Left lung (tissue), 10 donors: ENCODE measurements around the gene MN1. TPM values are rescaled to one million over a fixed set of nuclear protein-coding genes. Genes with fewer than 3 reads are reported as not detected.
A peak's percentile ranks its signal among the peaks of the same experiment; 100 is the strongest.

Source experiments
- ATAC-seq: fragments of 200-7000 bp; cut with Tn5 transposase; one replicate; pipeline ENCODE4 v1.9.1; 2020; ENCODE audit warnings: moderate library complexity
- DNase-seq, 4 donors: peaks; one replicate each; pipeline ENCODE4 v3.0.0-alpha.2; 2013 to 2020
- H3K27ac ChIP-seq, 2 donors: fragments of 200-600 bp; sonication (generic) in 1 of 2; one replicate each; pipeline versions ENCODE4 v1.5.0 to v1.8.0; 2020 to 2021
- H3K27me3 ChIP-seq, 2 donors: fragments of 200-600 bp; sonication (generic) in 1 of 2; one replicate each; pipeline versions ENCODE4 v1.5.0 to v1.8.0; 2020 to 2021
- H3K36me3 ChIP-seq, 2 donors: fragments of 200-600 bp; sonication (generic) in 1 of 2; one replicate each; pipeline versions ENCODE4 v1.5.0 to v1.8.0; 2020 to 2021
- H3K4me1 ChIP-seq, 2 donors: fragments of 200-600 bp; one replicate each; pipeline ENCODE4 v1.8.0; 2021
- H3K4me3 ChIP-seq, 2 donors: fragments of 200-600 bp; sonication (generic) in 1 of 2; one replicate each; pipeline versions ENCODE4 v1.5.0 to v1.8.0; 2020 to 2021; ENCODE audit warnings: mild to moderate bottlenecking in 1 of 2
- H3K9me3 ChIP-seq, 2 donors: fragments of 200-600 bp; sonication (generic) in 1 of 2; one replicate each; pipeline versions ENCODE4 v1.5.0 to v1.8.0; 2020 to 2021
- CTCF ChIP-seq, 2 donors: fragments of 200-600 bp; sonication (generic) in 1 of 2; IDR thresholded peaks; one replicate each; pipeline versions ENCODE4 v1.5.0 to v1.8.0; 2021; ENCODE audit warnings: antibody characterized with exemption in 2 of 2
- intact Hi-C, 2 donors: fragments of 100-400 bp; cut with DNase I; formaldehyde crosslinking; loops; one replicate each; pipeline versions ENCODE4 v1.11.2 to v1.14.2; 2022
- polyA plus RNA-seq, 6 donors: library from polyadenylated mRNA; unstranded; fragments of 120-200 nt; gene quantifications; one replicate each; pipeline ENCODE4 v1.2.1, GENCODE V29; 2013; ENCODE audit not compliant: insufficient read length in 6 of 6
- total RNA-seq, 2 donors: library from RNA; stranded (reverse); fragmentation: NEBNext Ultra II Directional; extraction: Animal tissue kit (Norgen Biotek cat#: 25700); gene quantifications; one replicate each; pipeline ENCODE4 v1.2.1, GENCODE V29; 2021
- donor health status: DM: no; HTN: yes; CAD: no.
- donor health status: DM: no; HTN: no; CAD: no.

The MN1 gene
- total and polyA plus RNA-seq, 8 donors = 1.9 to 7.4 (median 3.3) TPM

DNA sequence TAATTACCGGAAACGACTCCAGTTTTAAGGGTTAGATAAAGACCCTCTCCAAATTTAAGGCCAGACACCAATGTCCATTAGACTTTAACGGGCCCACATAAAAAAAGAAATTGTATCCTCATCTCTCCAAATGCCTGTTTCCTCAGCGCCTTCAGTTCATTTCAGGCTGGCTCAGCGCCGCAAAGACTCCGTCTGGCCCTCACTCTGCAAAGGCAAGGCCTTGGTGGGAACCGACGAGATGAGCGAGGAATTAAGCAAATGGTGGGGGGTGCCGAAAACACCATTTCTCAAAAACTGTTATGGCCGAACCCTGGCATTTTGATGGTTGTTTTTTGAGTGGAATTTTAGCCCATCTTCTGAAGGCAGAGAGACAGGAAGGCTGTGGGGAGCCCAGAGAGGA lies 15.7 kb downstream of the MN1 start:
- no peak overlapping the region for H3K4me3 ChIP-seq
- no peaks in the 10 kb centered on the region for H3K36me3 ChIP-seq
- peaks cover 0 to 2% of the 10 kb centered on the region in 2 donors for H3K9me3 ChIP-seq
- ATAC-seq = no peak
- no peak for TF ChIP-seq CTCF (IDR thresholded peaks at IDR 0.05)
- intact Hi-C loops = no loop called here
- DNase-seq = no peak
- no peaks in the 10 kb centered on the region for H3K4me1 ChIP-seq
- peaks cover 0 to 8% of the 10 kb centered on the region in 2 donors for H3K27me3 ChIP-seq
- H3K27ac ChIP-seq = no peak overlapping the region

GRCh38 chr22:27784120-27784475 lies 17.5 kb downstream of the MN1 start:
- Histone ChIP-seq H3K36me3 (no peaks in the 10 kb centered on the region), H3K27ac (no peak overlapping the region), H3K4me1 (peaks cover 0 to 8% of the 10 kb centered on the region in 2 donors), H3K27me3 (peaks cover 0 to 8% of the 10 kb centered on the region in 2 donors), H3K4me3 (no peak overlapping the region), H3K9me3 (peaks cover 0 to 3% of the 10 kb centered on the region in 2 donors)
- TF ChIP-seq CTCF (IDR thresholded peaks at IDR 0.05) = no peak
- DNase-seq (no peak), ATAC-seq (no peak)
- intact Hi-C loops = no loop called here

DNA sequence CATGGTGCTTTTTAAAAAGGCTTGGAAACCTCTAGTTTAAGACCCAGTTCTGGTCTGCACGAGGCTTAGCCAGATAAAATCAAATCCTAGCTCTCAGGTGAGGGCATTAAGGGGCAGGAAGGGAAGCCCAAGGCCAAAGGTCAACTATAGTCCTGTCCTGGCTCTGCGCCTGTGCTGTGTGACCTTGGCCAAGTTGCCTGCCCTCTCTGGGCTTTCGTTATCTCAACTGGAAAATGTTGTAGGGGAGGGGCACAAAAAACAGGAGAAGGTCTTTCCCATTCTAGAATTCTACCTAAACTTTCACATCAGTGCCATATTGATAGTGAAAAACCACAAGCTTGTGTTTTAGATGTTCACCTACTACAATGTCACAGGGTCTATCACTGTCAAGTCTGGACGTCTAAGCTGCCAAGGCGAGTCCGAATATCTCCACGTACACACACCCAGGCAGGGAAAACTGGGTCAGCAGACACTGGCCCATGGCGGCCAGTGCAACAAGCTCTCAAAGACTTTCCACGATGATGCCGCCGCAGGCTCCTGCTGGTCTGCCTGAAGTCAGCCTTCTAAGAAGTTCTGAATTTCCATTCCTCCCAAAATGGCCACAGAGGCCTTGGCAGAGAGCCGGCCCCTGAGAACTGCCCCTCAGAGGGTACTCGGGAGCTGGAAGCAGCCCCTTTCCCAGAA lies 18.0 kb downstream of the MN1 start:
- H3K4me1 ChIP-seq = peaks cover 0 to 12% of the 10 kb centered on the region in 2 donors
- peaks cover 0 to 8% of the 10 kb centered on the region in 2 donors for H3K27me3 ChIP-seq
- ATAC-seq (no peak), DNase-seq (no peak)
- no peaks in the 10 kb centered on the region for H3K36me3 ChIP-seq
- no peak overlapping the region for H3K27ac ChIP-seq
- intact Hi-C loops = no loop called here
- TF ChIP-seq CTCF (IDR thresholded peaks at IDR 0.05) = no peak
- peaks cover 0 to 3% of the 10 kb centered on the region in 2 donors for H3K9me3 ChIP-seq
- H3K4me3 ChIP-seq = no peak overlapping the region

DNA sequence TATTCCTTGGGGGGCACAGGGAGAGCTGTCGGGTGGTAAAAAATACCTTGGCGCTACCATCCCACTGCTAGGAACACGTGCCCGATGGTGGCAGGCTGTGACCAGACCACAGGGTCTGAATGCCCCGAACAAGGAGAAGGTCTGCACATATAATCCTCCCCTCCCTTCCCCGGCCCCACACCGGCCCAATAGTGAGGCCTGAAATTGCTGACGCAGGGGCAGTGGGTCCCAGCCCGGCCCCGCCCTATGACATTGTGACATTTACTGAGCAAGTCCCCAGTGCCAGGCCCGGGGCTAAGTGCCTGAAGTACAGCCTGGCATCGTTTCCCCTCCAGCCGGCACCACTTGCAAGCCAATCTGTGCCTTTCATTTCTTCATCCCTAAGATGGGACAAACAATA lies 19.5 kb downstream of the MN1 start:
- Histone ChIP-seq H3K27ac (no peak overlapping the region), H3K4me3 (no peak overlapping the region), H3K27me3 (peaks cover 0 to 9% of the 10 kb centered on the region in 2 donors), H3K4me1 (peaks cover 0 to 12% of the 10 kb centered on the region in 2 donors), H3K9me3 (peaks cover 0 to 3% of the 10 kb centered on the region in 2 donors), H3K36me3 (no peaks in the 10 kb centered on the region)
- ATAC-seq (no peak), DNase-seq (no peak)
- TF ChIP-seq CTCF (IDR thresholded peaks at IDR 0.05) = no peak
- intact Hi-C loops = no loop called here

DNA sequence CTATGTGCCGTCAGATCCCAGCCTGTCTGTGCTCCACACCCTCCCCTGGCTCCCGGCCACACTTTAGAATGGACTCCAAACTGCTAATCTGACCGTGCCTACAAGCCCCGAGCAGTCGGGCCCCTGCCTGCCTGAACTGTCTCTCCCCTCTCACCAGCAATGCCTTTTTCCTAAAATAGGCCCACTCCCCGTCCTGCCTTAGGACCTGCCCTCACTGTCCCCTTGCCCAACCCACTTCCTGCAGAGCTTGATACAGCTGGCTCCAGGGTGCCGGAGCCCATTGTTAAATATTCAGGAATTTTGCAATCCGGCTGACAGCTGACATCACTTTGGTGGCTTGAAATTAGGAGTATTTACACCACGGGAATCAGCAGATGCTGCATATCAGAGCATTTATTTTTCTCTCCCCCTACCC lies 21.4 kb downstream of the MN1 start:
- ATAC-seq (no peak), DNase-seq (no peak)
- Histone ChIP-seq H3K36me3 (no peaks in the 10 kb centered on the region), H3K27ac (peak overlapping the region in 1 of 2 donors; percentile 55), H3K27me3 (peaks cover 0 to 20% of the 10 kb centered on the region in 2 donors), H3K4me1 (peaks cover 6 to 12% of the 10 kb centered on the region in 2 donors), H3K9me3 (peaks cover 0 to 3% of the 10 kb centered on the region in 2 donors), H3K4me3 (no peak overlapping the region)
- intact Hi-C loops = no loop called here
- TF ChIP-seq CTCF (IDR thresholded peaks at IDR 0.05) = no peak
